ENCODE measurements around the gene FBXO31.
A peak's percentile ranks its signal among the peaks of the same experiment; 100 is the strongest.

FBXO31 gene

DNA sequence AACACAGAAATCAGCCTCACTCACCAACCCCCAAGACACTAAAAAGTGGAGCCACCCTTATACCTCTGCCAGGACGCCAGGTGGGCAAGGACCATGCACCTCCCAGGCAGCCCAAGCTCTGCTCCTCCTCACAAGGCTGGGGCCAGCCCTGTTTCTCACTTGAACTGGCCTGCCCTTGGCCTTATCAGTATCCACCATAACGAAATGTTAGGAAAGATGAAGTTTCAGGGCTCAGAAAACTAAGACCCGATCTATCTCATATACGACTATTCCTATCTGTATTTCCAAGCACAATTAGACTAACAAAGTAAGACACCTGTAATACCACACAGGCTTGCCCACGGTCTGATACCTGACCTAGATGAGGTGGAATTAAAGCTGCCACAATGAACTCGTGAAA, 6.9 kb downstream of the FBXO31 start:
- no peak overlapping the region for H3K4me2 ChIP-seq (ENCODE audit: low read length)
- H3K27me3 ChIP-seq (ENCODE audit: control insufficient read depth, insufficient read depth, low read length), result no peaks in the 10 kb centered on the region
- no peak overlapping the region for H3K9ac ChIP-seq (ENCODE audit: low read depth, low read length)

DNA sequence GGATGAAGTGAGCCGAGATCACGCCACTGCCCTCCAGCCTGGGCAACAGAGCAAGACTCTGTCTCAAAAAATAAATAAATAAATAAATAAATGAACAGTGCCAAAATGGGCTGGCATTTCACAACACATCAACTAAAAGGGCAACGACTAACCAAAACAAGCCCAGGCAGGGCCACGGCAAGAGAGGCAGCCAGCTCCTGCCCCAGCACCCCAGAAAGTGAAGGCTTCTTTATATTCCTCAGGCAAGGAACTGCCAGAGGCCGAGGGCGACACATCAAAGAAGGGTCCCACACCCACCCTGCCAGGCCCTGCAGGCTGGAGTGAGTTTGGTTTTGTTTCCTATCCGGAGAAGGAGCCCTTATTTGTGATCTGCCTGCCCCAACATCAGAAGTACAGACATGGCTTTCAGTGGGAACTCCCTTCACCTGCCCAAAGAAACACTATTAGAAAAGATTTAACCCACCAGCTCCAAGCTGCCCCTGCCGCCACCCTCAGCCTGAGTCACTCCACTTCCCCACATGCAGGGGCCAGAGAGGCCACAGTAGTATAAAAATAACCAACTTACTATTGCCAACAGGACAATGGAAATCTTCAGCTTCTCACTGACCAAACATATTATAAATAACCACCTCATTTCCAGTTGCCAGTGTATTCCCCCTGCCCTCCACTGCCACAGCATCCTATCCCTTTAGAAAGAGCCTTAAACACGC, 8.0 kb downstream of the FBXO31 start:
- Histone ChIP-seq H3K36me3 (ENCODE audit: insufficient read depth, low read length) (no peaks in the 10 kb centered on the region), H3K9me3 (replicated peaks; ENCODE audit: low read length) (no peaks in the 10 kb centered on the region), H3K9ac (ENCODE audit: low read depth, low read length) (no peak overlapping the region), H3K4me1 (ENCODE audit: control insufficient read depth, insufficient read depth, low read length) (peaks cover 14% of the 10 kb centered on the region), H3K4me3 (ENCODE audit: low read length) (no peak overlapping the region), H3K4me2 (ENCODE audit: low read length) (peak overlapping the region; percentile 15), H3K27me3 (ENCODE audit: control insufficient read depth, insufficient read depth, low read length) (no peaks in the 10 kb centered on the region)

More for the DNA sequence above, 6.9 kb downstream of the FBXO31 start:
- Histone ChIP-seq H3K4me3 (ENCODE audit: low read length) (no peak overlapping the region), H3K36me3 (ENCODE audit: insufficient read depth, low read length) (no peaks in the 10 kb centered on the region), H3K9me3 (replicated peaks; ENCODE audit: low read length) (no peaks in the 10 kb centered on the region), H3K4me1 (ENCODE audit: control insufficient read depth, insufficient read depth, low read length) (peaks cover 25% of the 10 kb centered on the region)

DNA sequence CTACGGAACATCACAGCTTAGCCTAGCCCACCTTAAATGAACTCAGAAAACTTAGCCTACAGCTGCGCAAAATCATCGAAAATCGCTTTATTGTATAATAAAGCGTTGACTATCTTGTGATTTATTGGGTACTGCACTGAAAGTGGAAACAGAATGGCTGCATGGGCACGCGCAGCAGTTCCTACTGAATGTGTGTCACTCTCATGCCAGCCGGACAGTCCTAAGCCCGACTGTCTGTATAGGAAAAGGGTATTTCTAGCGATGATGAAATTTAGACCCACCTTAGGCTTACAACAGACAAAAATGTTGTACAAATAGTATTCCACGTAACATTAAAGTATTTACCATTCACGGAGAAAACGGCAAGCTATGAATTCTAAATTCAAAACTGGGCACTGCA, 9.3 kb downstream of the FBXO31 start:
- no peaks in the 10 kb centered on the region for H3K36me3 ChIP-seq (ENCODE audit: insufficient read depth, low read length)
- H3K9ac ChIP-seq (ENCODE audit: low read depth, low read length), result no peak overlapping the region
- H3K9me3 ChIP-seq (replicated peaks; ENCODE audit: low read length), result no peaks in the 10 kb centered on the region
- no peaks in the 10 kb centered on the region for H3K27me3 ChIP-seq (ENCODE audit: control insufficient read depth, insufficient read depth, low read length)
- peaks cover 10% of the 10 kb centered on the region for H3K4me1 ChIP-seq (ENCODE audit: control insufficient read depth, insufficient read depth, low read length)
- H3K4me2 ChIP-seq (ENCODE audit: low read length), result no peak overlapping the region
- no peak overlapping the region for H3K4me3 ChIP-seq (ENCODE audit: low read length)

DNA sequence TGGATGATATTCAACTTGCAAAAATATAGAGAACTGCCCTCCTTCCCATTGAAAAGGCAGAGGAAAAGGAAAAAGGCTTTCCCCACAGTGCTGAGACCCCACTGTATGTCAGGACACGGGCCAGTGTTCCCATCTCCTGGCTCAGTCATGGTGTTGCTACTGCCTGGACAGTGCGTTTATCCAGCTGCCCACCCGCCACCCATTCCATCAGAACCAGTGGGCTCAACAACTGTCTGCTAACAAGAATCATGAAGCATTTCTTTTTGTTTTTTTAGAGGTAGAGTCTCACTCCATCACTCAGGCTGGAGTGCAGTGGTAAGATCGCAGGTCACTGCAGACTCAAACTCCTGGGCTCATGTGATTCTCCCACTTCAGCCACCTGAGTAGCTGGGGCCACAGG, 11.3 kb downstream of the FBXO31 start:
- Histone ChIP-seq H3K36me3 (ENCODE audit: insufficient read depth, low read length) (no peaks in the 10 kb centered on the region), H3K4me3 (ENCODE audit: low read length) (no peak overlapping the region), H3K9ac (ENCODE audit: low read depth, low read length) (no peak overlapping the region), H3K4me1 (ENCODE audit: control insufficient read depth, insufficient read depth, low read length) (peaks cover 10% of the 10 kb centered on the region), H3K4me2 (ENCODE audit: low read length) (no peak overlapping the region), H3K27me3 (ENCODE audit: control insufficient read depth, insufficient read depth, low read length) (no peaks in the 10 kb centered on the region), H3K9me3 (replicated peaks; ENCODE audit: low read length) (no peaks in the 10 kb centered on the region)

DNA sequence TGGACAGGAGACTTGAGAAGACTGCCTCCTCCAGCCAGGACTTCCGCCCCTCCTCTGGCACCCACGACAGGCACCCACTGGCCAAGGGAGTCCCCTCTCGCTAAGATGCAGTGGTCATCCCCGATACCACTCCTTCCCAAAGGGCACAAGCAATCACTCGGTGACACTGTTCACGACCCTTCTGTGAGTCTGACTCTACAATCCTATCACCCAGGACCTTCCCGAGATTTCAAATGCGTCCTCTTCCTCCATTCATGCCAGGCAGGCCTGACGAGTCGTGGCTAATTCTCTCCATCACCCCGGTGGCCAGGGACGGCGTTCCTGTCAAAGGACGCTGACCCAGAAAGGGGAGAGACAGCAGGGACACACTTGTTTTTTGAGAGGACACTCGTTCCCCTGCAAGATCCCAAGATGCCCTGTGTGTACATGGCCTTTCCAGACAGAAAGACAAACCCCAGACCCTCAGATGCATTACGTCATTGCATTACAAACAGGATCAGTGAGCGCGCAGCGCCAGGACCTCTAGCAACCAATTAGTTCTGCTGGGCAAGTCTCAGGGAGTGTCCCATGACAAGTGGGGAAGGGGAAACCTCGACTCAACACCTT, 12.2 kb downstream of the FBXO31 start:
- Histone ChIP-seq H3K36me3 (ENCODE audit: insufficient read depth, low read length) (no peaks in the 10 kb centered on the region), H3K4me1 (ENCODE audit: control insufficient read depth, insufficient read depth, low read length) (peaks cover 10% of the 10 kb centered on the region), H3K4me3 (ENCODE audit: low read length) (no peak overlapping the region), H3K4me2 (ENCODE audit: low read length) (no peak overlapping the region), H3K27me3 (ENCODE audit: control insufficient read depth, insufficient read depth, low read length) (no peaks in the 10 kb centered on the region), H3K9ac (ENCODE audit: low read depth, low read length) (no peak overlapping the region), H3K9me3 (replicated peaks; ENCODE audit: low read length) (no peaks in the 10 kb centered on the region)

DNA sequence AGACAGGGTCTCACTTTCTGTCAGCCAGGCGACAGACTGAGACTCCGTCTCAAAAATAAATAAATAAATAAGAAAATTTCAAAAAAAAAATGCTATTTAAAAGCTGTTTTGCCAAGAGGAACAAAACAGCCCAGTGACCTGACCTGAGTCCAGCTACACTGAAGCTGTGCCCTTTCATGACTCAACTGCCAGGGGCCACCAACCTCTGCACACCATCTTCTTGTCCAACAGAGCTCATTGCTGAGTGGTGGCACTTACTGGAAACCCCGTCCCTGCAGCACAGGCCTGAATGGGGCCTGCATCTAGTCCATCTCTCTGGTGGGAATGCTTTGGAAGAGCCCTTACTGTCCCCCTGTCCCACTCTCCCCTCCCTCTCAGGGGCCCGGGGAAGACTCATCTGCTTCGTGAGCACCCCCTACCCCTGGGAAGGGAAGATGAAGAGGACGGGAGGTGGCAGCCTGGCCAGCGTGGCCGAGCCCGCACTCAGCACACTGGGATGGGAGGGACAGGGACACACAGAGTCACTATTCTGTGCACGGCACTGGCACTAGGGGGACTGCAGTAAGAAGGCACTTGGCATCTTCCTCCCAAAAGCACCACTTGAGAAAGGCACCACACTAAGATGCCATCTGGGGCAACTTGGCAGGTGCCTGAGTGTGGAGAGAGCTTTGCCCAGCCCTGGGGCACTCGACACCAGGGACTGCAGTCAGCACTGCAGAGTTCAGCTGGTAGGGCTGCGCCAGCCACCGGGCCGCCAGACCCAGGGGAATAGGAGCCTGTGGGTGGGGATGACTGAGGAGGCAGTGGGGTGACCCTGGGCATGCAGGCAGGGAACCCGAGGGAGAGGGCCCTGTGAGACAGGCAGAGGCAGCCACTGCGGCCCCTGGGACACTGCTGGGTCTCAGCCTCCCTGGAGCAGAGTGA, 13.5 kb downstream of the FBXO31 start:
- Histone ChIP-seq H3K4me1 (ENCODE audit: control insufficient read depth, insufficient read depth, low read length) (no peaks in the 10 kb centered on the region), H3K27me3 (ENCODE audit: control insufficient read depth, insufficient read depth, low read length) (no peaks in the 10 kb centered on the region), H3K9ac (ENCODE audit: low read depth, low read length) (no peak overlapping the region), H3K36me3 (ENCODE audit: insufficient read depth, low read length) (no peaks in the 10 kb centered on the region), H3K9me3 (replicated peaks; ENCODE audit: low read length) (no peaks in the 10 kb centered on the region), H3K4me3 (ENCODE audit: low read length) (no peak overlapping the region), H3K4me2 (ENCODE audit: low read length) (no peak overlapping the region)

DNA sequence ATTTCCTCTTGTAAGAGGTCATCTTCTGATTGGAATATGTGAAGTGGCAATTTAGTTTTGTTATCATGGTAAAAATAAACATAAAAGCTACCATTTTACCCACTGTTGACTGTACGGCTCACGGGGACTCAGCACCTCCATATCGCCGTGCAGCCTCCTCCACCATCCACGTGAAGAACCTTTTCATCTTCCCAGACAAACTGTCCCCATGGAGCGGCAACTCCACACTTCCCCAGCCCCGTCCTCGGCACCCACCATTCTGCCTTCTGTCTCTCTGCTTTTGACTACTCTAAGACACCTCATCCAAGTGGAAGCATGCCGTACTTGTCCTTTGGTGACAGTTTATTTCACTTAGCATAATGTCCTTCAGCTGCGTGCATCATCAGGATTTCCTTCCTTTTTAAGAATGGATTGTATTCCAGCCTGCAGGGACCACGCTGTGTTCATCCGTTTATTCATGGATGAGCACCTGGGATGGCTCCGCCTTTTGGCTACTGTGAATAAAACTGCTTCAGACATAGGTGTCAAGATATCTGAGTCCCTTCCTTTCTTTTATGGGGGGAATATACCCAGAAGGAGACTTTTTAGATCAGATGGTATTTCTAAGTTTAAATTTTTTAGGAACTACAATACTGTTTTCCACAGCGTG, 14.3 kb downstream of the FBXO31 start:
- no peaks in the 10 kb centered on the region for H3K9me3 ChIP-seq (replicated peaks; ENCODE audit: low read length)
- H3K4me2 ChIP-seq (ENCODE audit: low read length), result no peak overlapping the region
- H3K9ac ChIP-seq (ENCODE audit: low read depth, low read length), result no peak overlapping the region
- H3K4me1 ChIP-seq (ENCODE audit: control insufficient read depth, insufficient read depth, low read length), result peaks cover 3% of the 10 kb centered on the region
- H3K4me3 ChIP-seq (ENCODE audit: low read length), result no peak overlapping the region
- no peaks in the 10 kb centered on the region for H3K27me3 ChIP-seq (ENCODE audit: control insufficient read depth, insufficient read depth, low read length)
- H3K36me3 ChIP-seq (ENCODE audit: insufficient read depth, low read length), result peaks cover 4% of the 10 kb centered on the region

DNA sequence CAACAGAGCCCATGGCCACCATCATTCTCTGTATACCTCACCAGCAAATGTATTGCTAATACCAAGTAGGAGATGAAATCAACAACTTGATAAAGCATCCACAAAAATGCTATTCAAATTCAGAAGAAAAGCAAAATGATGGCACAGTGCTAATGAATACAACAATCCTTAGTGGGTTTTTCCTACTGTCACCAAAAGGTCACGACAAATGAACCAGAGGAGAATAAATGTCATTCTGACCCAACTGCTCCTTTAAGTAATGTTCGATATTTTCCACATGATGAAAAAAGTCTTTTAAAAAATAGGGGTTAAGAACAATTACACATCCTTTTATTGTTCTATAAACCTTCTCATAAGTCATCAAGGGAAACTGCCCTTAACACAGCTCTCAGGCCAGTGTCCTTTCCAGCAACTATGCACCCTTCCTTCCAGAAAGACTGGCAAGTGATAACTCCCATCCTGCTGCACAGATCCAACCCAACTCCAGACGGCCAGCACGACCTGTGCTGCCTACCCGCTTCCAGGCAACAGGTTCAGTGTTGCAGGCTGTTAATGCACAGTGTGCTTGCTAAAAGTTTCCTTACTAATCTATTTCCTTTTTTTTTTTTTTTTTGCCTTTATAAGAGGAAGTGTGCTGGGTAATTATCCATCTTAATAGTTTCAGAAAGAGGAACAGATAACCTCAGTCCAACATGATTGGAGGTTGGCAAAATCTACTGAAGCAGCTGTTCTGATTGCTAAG, 15.4 kb downstream of the FBXO31 start:
- Histone ChIP-seq H3K4me1 (ENCODE audit: control insufficient read depth, insufficient read depth, low read length) (peaks cover 9% of the 10 kb centered on the region), H3K36me3 (ENCODE audit: insufficient read depth, low read length) (peaks cover 7% of the 10 kb centered on the region), H3K27me3 (ENCODE audit: control insufficient read depth, insufficient read depth, low read length) (no peaks in the 10 kb centered on the region), H3K9ac (ENCODE audit: low read depth, low read length) (no peak overlapping the region), H3K4me3 (ENCODE audit: low read length) (no peak overlapping the region), H3K9me3 (replicated peaks; ENCODE audit: low read length) (no peaks in the 10 kb centered on the region), H3K4me2 (ENCODE audit: low read length) (no peak overlapping the region)

DNA sequence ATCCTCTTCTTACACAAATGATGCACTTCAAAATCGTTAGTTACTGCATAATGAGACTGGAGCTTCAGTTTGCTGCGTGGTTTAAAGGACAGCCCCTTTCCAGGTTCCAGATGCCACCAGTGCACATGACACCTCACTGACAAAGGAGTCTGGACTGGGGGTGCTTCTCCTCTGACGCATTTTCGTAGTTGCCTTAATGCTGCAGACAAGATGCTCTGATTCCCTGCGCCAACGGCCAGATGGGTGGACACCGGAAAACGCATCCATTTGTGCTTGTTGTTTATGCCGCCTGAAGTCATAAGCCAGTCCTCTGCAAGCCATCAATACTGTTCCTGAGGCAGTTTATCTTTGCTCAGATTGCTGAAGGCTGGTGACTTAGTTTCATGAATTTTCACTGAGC, 16.0 kb downstream of the FBXO31 start:
- Histone ChIP-seq H3K9ac (ENCODE audit: low read depth, low read length) (no peak overlapping the region), H3K36me3 (ENCODE audit: insufficient read depth, low read length) (peaks cover 7% of the 10 kb centered on the region), H3K4me1 (ENCODE audit: control insufficient read depth, insufficient read depth, low read length) (peaks cover 9% of the 10 kb centered on the region), H3K4me2 (ENCODE audit: low read length) (no peak overlapping the region), H3K9me3 (replicated peaks; ENCODE audit: low read length) (no peaks in the 10 kb centered on the region), H3K4me3 (ENCODE audit: low read length) (no peak overlapping the region), H3K27me3 (ENCODE audit: control insufficient read depth, insufficient read depth, low read length) (no peaks in the 10 kb centered on the region)

DNA sequence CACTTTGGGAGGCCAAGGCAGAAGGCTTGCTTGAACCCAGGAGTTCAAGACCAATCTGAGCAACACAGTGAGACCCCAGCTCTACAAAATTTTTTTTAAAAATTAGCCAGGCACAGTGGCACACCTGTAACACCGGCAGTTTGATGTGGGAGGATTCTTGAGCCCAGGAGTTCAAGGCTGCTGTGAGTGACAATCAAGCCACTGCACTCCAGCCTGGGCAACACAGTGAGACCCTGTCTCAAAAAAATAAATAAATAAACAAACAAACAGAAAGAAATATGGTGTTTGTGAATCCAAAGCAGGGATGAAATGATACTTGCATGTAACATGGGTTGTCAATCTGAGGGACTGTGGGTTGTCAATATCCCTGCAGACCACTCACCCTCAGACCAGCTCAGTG, 16.6 kb downstream of the FBXO31 start:
- Histone ChIP-seq H3K9me3 (replicated peaks; ENCODE audit: low read length) (no peaks in the 10 kb centered on the region), H3K36me3 (ENCODE audit: insufficient read depth, low read length) (peaks cover 9% of the 10 kb centered on the region), H3K4me1 (ENCODE audit: control insufficient read depth, insufficient read depth, low read length) (peaks cover 9% of the 10 kb centered on the region), H3K9ac (ENCODE audit: low read depth, low read length) (no peak overlapping the region), H3K4me3 (ENCODE audit: low read length) (no peak overlapping the region), H3K27me3 (ENCODE audit: control insufficient read depth, insufficient read depth, low read length) (no peaks in the 10 kb centered on the region), H3K4me2 (ENCODE audit: low read length) (no peak overlapping the region)

DNA sequence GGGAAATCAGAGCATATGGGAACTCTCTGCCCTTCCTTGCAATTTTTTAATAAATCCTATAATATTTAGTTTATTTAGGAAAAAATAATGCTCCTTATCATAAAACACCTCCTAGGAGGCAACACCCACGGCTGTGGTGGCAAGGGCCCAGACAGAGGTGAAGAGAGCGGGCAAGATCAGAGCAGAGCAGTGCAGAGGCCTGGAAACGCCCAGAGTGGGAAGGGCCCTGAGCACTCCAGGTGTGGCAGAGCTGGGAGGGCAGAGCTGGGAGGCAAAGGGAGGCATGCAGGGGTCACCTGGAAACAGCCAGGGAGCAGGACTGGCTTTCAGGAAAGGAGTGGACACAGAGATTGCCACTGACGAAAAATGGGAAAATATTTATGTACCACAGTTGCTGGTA, 17.3 kb downstream of the FBXO31 start:
- Histone ChIP-seq H3K27me3 (ENCODE audit: control insufficient read depth, insufficient read depth, low read length) (no peaks in the 10 kb centered on the region), H3K4me3 (ENCODE audit: low read length) (no peak overlapping the region), H3K36me3 (ENCODE audit: insufficient read depth, low read length) (peaks cover 15% of the 10 kb centered on the region), H3K9me3 (replicated peaks; ENCODE audit: low read length) (no peaks in the 10 kb centered on the region), H3K4me1 (ENCODE audit: control insufficient read depth, insufficient read depth, low read length) (peaks cover 9% of the 10 kb centered on the region), H3K9ac (ENCODE audit: low read depth, low read length) (no peak overlapping the region), H3K4me2 (ENCODE audit: low read length) (no peak overlapping the region)
